Tibial nerve (tissue), 4 donors: ENCODE data around the gene USP13. TPM values are rescaled to one million over a fixed set of nuclear protein-coding genes. Genes with fewer than 3 reads are reported as not detected.

Experiments
- DNase-seq, 2 donors: peaks; one replicate each; pipeline ENCODE4 v3.0.0-alpha.2; 2019; ENCODE audit warnings: low spot score in 2 of 2
- H3K27ac ChIP-seq, 4 donors: fragments of 200-600 bp; sonication (generic) in 3 of 4; one replicate each; pipeline ENCODE4 v1.5.1; 2017 to 2019; ENCODE audit warnings: mild to moderate bottlenecking in 1 of 4
- H3K27me3 ChIP-seq, 2 donors: fragments of 200-600 bp; sonication (generic) in 1 of 2; one replicate each; pipeline versions ENCODE4 v1.5.1 to v1.6.0; 2017 to 2019
- H3K36me3 ChIP-seq, 3 donors: fragments of 200-600 bp; sonication (generic); one replicate each; pipeline ENCODE4 v1.5.1; 2018 to 2019
- H3K4me1 ChIP-seq, 4 donors: fragments of 200-600 bp; sonication (generic) in 3 of 4; one replicate each; pipeline ENCODE4 v1.5.1; 2017 to 2019
- H3K4me3 ChIP-seq, 4 donors: fragments of 200-600 bp; sonication (generic) in 3 of 4; one replicate each; pipeline ENCODE4 v1.5.1; 2017 to 2019; ENCODE audit warnings: mild to moderate bottlenecking in 1 of 4, moderate library complexity in 1 of 4
- H3K9me3 ChIP-seq, 4 donors: fragments of 200-600 bp; sonication (generic) in 3 of 4; one replicate each; pipeline ENCODE4 v1.5.1; 2017 to 2019
- CTCF ChIP-seq, 5 experiments: fragments of 200-600 bp in 3 of 5; fragments of 450-650 bp in 2 of 5; sonication (generic) in 3 of 5; IDR thresholded peaks; one replicate each; pipeline ENCODE4 v1.5.1; 2016 to 2019; ENCODE audit warnings: antibody characterized with exemption in 5 of 5, mild to moderate bottlenecking in 3 of 5, moderate library complexity in 2 of 5
- EP300 ChIP-seq, 2 donors: sonication (generic); formaldehyde crosslinking; IDR thresholded peaks; one replicate each; pipeline ENCODE4 v1.6.1; 2017; ENCODE audit warnings: antibody characterized with exemption in 2 of 2, mild to moderate bottlenecking in 1 of 2
- POLR2A ChIP-seq, 2 donors: fragments of 450-650 bp; IDR thresholded peaks; one replicate each; pipeline ENCODE4 v1.6.1; 2017; ENCODE audit warnings: antibody characterized with exemption in 2 of 2, mild to moderate bottlenecking in 2 of 2, moderate library complexity in 2 of 2
- WGBS, 2 donors: methylation state at CpG; one replicate each; pipeline ENCODE4 v1.1.5; 2018; 5-methylcytosine and 5-hydroxymethylcytosine counted together
- total RNA-seq, 4 donors: library from RNA; depleted of rRNA; stranded (reverse); fragments of >200 nt; gene quantifications; one replicate each; pipeline ENCODE4 v1.1.0, GENCODE V29; 2016

Gene USP13
- total RNA-seq, 4 donors from 2014 or later: 9.8 to 16.7 (median 14.2) TPM

- no peaks in the 10 kb centered on the region for H3K4me1 ChIP-seq
- 85% methylated on average over 5 of the region's 5 CpGs for WGBS, 2 donors
- no peaks in the 10 kb centered on the region for H3K9me3 ChIP-seq
- H3K36me3 ChIP-seq: peaks cover 0 to 38% (median 0%) of the 10 kb centered on the region in 3 donors
- H3K27me3 ChIP-seq: no peaks in the 10 kb centered on the region
- H3K27ac ChIP-seq: no peak overlapping the region
- no peak overlapping the region for H3K4me3 ChIP-seq
- TF ChIP-seq CTCF (IDR thresholded peaks at IDR 0.05): no peak
- no peak for TF ChIP-seq POLR2A (IDR thresholded peaks at IDR 0.05)
- no peak for TF ChIP-seq EP300 (IDR thresholded peaks at IDR 0.05)
- DNase-seq: no peak
Measured at GRCh38 chr3:179726075-179726699, 73.3 kb downstream of the USP13 start.

GRCh38 chr3:179729086-179729485, 76.2 kb downstream of the USP13 start:
- H3K36me3 ChIP-seq: peaks cover 0 to 52% (median 0%) of the 10 kb centered on the region in 3 donors
- no peak overlapping the region for H3K4me3 ChIP-seq
- H3K4me1 ChIP-seq: no peaks in the 10 kb centered on the region
- no peaks in the 10 kb centered on the region for H3K27me3 ChIP-seq
- TF ChIP-seq EP300 (IDR thresholded peaks at IDR 0.05) (no peak), CTCF (IDR thresholded peaks at IDR 0.05) (no peak), POLR2A (IDR thresholded peaks at IDR 0.05) (no peak)
- no peak overlapping the region for H3K27ac ChIP-seq
- WGBS, 2 donors: 83 to 85% methylated on average over 3 of the region's 3 CpGs
- H3K9me3 ChIP-seq: no peaks in the 10 kb centered on the region
- DNase-seq: no peak

- no peak overlapping the region for H3K4me3 ChIP-seq
- no peak overlapping the region for H3K27ac ChIP-seq
- H3K27me3 ChIP-seq: no peaks in the 10 kb centered on the region
- H3K9me3 ChIP-seq: no peaks in the 10 kb centered on the region
- 77 to 84% methylated on average over 2 of the region's 2 CpGs for WGBS, 2 donors
- DNase-seq: no peak
- H3K4me1 ChIP-seq: no peaks in the 10 kb centered on the region
- peaks cover 0 to 57% (median 0%) of the 10 kb centered on the region in 3 donors for H3K36me3 ChIP-seq
- TF ChIP-seq POLR2A (IDR thresholded peaks at IDR 0.05): no peak
- TF ChIP-seq EP300 (IDR thresholded peaks at IDR 0.05): no peak
- TF ChIP-seq CTCF (IDR thresholded peaks at IDR 0.05): no peak
Measured at GRCh38 chr3:179729981-179730380, 77.1 kb downstream of the USP13 start.

- peaks cover 0 to 59% (median 0%) of the 10 kb centered on the region in 3 donors for H3K36me3 ChIP-seq
- H3K4me3 ChIP-seq: no peak overlapping the region
- no peak for DNase-seq
- no peaks in the 10 kb centered on the region for H3K27me3 ChIP-seq
- H3K4me1 ChIP-seq: no peaks in the 10 kb centered on the region
- 88 to 95% methylated on average over 3 of the region's 3 CpGs for WGBS, 2 donors
- no peak overlapping the region for H3K27ac ChIP-seq
- no peak for TF ChIP-seq EP300 (IDR thresholded peaks at IDR 0.05)
- no peak for TF ChIP-seq POLR2A (IDR thresholded peaks at IDR 0.05)
- TF ChIP-seq CTCF (IDR thresholded peaks at IDR 0.05): no peak
- no peaks in the 10 kb centered on the region for H3K9me3 ChIP-seq
Measured at GRCh38 chr3:179730506-179730905, 77.7 kb downstream of the USP13 start.

GRCh38 chr3:179731544-179731943, 78.7 kb downstream of the USP13 start:
- H3K4me1 ChIP-seq: no peaks in the 10 kb centered on the region
- H3K36me3 ChIP-seq: peaks cover 0 to 66% (median 0%) of the 10 kb centered on the region in 3 donors
- no peak overlapping the region for H3K4me3 ChIP-seq
- H3K27me3 ChIP-seq: no peaks in the 10 kb centered on the region
- H3K9me3 ChIP-seq: no peaks in the 10 kb centered on the region
- H3K27ac ChIP-seq: no peak overlapping the region
- no peak for DNase-seq
- WGBS, 2 donors: 93 to 96% methylated on average over 9 of the region's 9 CpGs
- TF ChIP-seq EP300 (IDR thresholded peaks at IDR 0.05) (no peak), CTCF (IDR thresholded peaks at IDR 0.05) (no peak), POLR2A (IDR thresholded peaks at IDR 0.05) (no peak)
